Suprapubic skin (tissue), 4 donors: ENCODE data around the gene CXCL12. TPM values are rescaled to one million over a fixed set of nuclear protein-coding genes. Genes with fewer than 3 reads are reported as not detected.
A peak's percentile ranks its signal among the peaks of the same experiment; 100 is the strongest.

ENCODE experiments used
- DNase-seq, 2 donors: peaks; one replicate each; pipeline ENCODE4 v3.0.0-alpha.2; 2019; ENCODE audit warnings: low spot score in 2 of 2
- H3K27ac ChIP-seq: fragments of 200-600 bp; sonication (generic); one replicate; pipeline ENCODE4 v1.5.1; 2019
- H3K27me3 ChIP-seq: fragments of 200-600 bp; sonication (generic); one replicate; pipeline ENCODE4 v1.5.1; 2019
- H3K36me3 ChIP-seq: fragments of 200-600 bp; sonication (generic); one replicate; pipeline ENCODE4 v1.5.1; 2019
- H3K4me1 ChIP-seq: fragments of 200-600 bp; sonication (generic); one replicate; pipeline ENCODE4 v1.5.1; 2019
- H3K4me3 ChIP-seq: fragments of 200-600 bp; sonication (generic); one replicate; pipeline ENCODE4 v1.5.1; 2019; ENCODE audit warnings: mild to moderate bottlenecking
- H3K9me3 ChIP-seq: fragments of 200-600 bp; sonication (generic); one replicate; pipeline ENCODE4 v1.5.1; 2019
- EP300 ChIP-seq: sonication (generic); formaldehyde crosslinking; IDR thresholded peaks from one replicate; pipeline ENCODE4 v1.6.1; 2017; ENCODE audit warnings: antibody characterized with exemption
- POLR2A ChIP-seq, 2 donors: fragments of 450-650 bp; IDR thresholded peaks; one replicate each; pipeline ENCODE4 v1.6.1; 2017; ENCODE audit warnings: antibody characterized with exemption in 2 of 2, mild to moderate bottlenecking in 2 of 2, moderate library complexity in 2 of 2
- POLR2AphosphoS5 ChIP-seq, 3 donors: sonication (generic); formaldehyde crosslinking; IDR thresholded peaks; one replicate each; pipeline ENCODE4 v1.6.1; 2017; ENCODE audit warnings: antibody characterized with exemption in 3 of 3
- WGBS: methylation state at CpG from one replicate; pipeline ENCODE4 v1.1.5; 2018; 5-methylcytosine and 5-hydroxymethylcytosine counted together
- total RNA-seq, 4 donors: library from RNA; depleted of rRNA; stranded (reverse); fragments of >200 nt; gene quantifications; one replicate each; pipeline ENCODE4 v1.1.0, GENCODE V29; 2016
- TF ChIP-seq, protein P1 (sequence below), 2 donors: fragments of 200-600 bp in 1 of 2; fragments of 450-650 bp in 1 of 2; sonication (generic) in 1 of 2; IDR thresholded peaks; one replicate each; pipeline ENCODE4 v1.5.1; 2016 to 2019; ENCODE audit warnings: antibody characterized with exemption in 2 of 2, mild to moderate bottlenecking in 1 of 2, moderate library complexity in 1 of 2

CXCL12 gene
- total RNA-seq, 4 donors from 2014 or later: 13.9 to 44.7 (median 27.6) TPM

DNA sequence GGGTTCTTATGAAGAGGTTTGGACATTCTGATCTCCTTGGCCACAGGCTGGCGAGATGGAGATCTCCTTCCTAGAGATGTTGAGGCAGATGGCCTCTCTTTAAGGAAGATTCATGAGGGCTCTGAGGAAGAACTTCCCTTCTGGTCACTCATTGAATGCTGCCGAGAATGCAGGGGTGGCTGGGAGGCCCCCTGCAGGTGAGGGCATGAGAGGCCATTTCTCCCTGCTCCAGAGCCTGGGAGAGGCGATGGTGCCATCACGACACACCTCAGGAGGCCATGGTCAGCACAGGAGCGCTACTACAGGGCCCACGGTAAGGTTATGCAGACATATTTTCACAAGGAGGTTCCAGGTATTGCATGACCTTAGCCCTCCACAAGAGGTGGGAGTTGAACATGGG is 40.2 kb downstream of the CXCL12 start:
- H3K27ac ChIP-seq: no peak overlapping the region
- WGBS: 73% methylated on average over 6 of the region's 6 CpGs
- no peaks in the 10 kb centered on the region for H3K9me3 ChIP-seq
- H3K36me3 ChIP-seq: peaks cover 3% of the 10 kb centered on the region
- H3K4me1 ChIP-seq: no peaks in the 10 kb centered on the region
- DNase-seq: peak in 1 of 2 donors; percentile 49
- no peaks in the 10 kb centered on the region for H3K27me3 ChIP-seq
- H3K4me3 ChIP-seq: no peak overlapping the region
- TF ChIP-seq POLR2A (IDR thresholded peaks at IDR 0.05): no peak
- TF ChIP-seq, protein P1, sequence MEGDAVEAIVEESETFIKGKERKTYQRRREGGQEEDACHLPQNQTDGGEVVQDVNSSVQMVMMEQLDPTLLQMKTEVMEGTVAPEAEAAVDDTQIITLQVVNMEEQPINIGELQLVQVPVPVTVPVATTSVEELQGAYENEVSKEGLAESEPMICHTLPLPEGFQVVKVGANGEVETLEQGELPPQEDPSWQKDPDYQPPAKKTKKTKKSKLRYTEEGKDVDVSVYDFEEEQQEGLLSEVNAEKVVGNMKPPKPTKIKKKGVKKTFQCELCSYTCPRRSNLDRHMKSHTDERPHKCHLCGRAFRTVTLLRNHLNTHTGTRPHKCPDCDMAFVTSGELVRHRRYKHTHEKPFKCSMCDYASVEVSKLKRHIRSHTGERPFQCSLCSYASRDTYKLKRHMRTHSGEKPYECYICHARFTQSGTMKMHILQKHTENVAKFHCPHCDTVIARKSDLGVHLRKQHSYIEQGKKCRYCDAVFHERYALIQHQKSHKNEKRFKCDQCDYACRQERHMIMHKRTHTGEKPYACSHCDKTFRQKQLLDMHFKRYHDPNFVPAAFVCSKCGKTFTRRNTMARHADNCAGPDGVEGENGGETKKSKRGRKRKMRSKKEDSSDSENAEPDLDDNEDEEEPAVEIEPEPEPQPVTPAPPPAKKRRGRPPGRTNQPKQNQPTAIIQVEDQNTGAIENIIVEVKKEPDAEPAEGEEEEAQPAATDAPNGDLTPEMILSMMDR (IDR thresholded peaks at IDR 0.05): no peak
- TF ChIP-seq EP300: no peak
- TF ChIP-seq POLR2AphosphoS5 (IDR thresholded peaks at IDR 0.05): no peak

DNA sequence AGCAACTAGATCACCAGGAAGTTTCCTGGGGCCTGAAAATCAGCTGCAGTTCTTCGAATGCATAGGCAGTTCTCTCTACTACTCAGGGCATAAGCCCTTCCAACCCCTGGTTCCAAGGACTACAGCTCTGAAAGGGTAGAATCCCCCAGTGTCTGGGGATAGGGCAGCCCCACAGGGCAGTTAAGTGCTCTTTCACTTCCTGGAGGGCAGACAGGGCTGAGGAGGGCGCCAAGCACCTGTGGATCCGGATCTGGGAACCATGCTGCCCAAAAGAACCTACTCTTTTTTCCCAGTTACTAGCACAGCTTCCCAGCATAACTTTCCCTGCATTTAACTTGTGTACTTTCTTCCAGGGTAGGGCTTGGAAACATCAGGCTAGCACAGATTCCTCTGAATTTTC is 41.1 kb downstream of the CXCL12 start:
- TF ChIP-seq EP300: no peak
- TF ChIP-seq POLR2A (IDR thresholded peaks at IDR 0.05): no peak
- TF ChIP-seq POLR2AphosphoS5 (IDR thresholded peaks at IDR 0.05): no peak
- TF ChIP-seq, protein P1 (IDR thresholded peaks at IDR 0.05): no peak
- Histone ChIP-seq H3K9me3 (no peaks in the 10 kb centered on the region), H3K36me3 (peaks cover 3% of the 10 kb centered on the region), H3K4me3 (no peak overlapping the region), H3K27me3 (no peaks in the 10 kb centered on the region), H3K27ac (no peak overlapping the region), H3K4me1 (no peaks in the 10 kb centered on the region)
- DNase-seq: peak in 1 of 2 donors; percentile 47
- WGBS: 70% methylated on average over 3 of the region's 3 CpGs

DNA sequence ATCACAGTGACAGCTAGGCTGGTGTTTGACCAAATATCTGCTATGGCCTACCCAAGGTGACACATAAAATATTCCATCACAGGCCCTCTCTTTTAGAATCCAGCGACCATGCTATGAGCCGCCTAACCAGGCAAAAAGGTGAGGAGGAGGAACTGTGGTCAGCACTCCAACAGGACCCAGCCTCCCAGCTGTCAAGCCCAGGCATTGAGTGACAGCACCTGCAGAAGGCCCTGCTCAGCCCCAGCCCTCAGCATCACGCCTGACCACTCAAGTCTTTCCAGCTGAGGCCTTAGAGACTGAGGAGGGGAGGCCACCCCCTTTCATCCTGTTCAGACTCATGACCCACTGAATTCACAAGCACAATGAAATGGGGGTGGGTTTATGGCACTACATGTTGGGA is 43.0 kb downstream of the CXCL12 start:
- no peak for TF ChIP-seq POLR2A (IDR thresholded peaks at IDR 0.05)
- no peak for TF ChIP-seq POLR2AphosphoS5 (IDR thresholded peaks at IDR 0.05)
- Histone ChIP-seq H3K27ac (no peak overlapping the region), H3K4me3 (no peak overlapping the region), H3K27me3 (no peaks in the 10 kb centered on the region), H3K4me1 (no peaks in the 10 kb centered on the region), H3K36me3 (no peaks in the 10 kb centered on the region), H3K9me3 (no peaks in the 10 kb centered on the region)
- WGBS: 92% methylated on average over 3 of the region's 3 CpGs
- peak in 1 of 2 donors; percentile 21 for DNase-seq

DNA sequence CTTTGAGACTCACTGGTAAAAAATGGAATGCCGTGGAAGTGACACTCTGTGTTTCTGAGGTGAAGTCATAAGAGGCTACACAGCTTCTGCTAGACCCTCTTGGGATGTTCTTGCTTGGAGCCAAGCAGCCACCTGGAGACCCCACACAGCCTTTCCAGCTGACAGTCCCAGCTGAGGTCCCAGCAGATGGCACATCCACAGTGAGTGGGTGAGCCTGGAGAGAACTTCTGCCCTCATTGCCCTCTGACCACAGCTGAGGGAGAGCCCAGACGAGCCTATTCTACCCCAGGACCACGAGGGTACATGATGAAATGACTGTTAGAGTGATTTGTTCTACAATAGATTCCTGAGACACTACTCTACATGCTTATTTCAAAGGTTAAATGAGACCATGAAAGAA is 44.3 kb downstream of the CXCL12 start:
- no peak overlapping the region for H3K4me3 ChIP-seq
- 61% methylated on average over 3 of the region's 3 CpGs for WGBS
- no peak overlapping the region for H3K27ac ChIP-seq

DNA sequence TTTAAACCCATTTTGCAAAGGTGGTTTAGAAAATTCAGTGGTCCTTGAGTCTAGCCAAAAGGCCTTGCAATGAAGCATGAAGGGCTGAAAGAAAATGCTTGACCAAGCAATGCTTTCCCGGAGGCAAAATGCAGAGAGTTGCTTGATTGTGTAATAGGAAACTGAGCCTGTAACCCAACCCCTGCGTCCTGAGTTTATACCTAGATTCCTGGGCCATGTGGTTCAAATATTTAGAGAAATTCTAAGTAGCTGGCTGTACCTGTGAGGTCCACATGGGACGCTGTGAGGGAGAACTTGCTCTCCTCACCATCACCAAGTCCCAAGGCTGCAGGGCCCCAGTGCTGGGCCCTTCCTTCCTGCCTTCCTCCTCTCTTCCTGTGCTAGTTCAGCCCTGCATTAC is 45.7 kb downstream of the CXCL12 start:
- H3K4me3 ChIP-seq: no peak overlapping the region
- no peaks in the 10 kb centered on the region for H3K9me3 ChIP-seq
- H3K36me3 ChIP-seq: no peaks in the 10 kb centered on the region
- H3K27me3 ChIP-seq: no peaks in the 10 kb centered on the region
- WGBS: 64% methylated on average over 3 of the region's 3 CpGs
- H3K4me1 ChIP-seq: no peaks in the 10 kb centered on the region
- TF ChIP-seq POLR2A (IDR thresholded peaks at IDR 0.05) (no peak), POLR2AphosphoS5 (IDR thresholded peaks at IDR 0.05) (no peak), EP300 (no peak)
- TF ChIP-seq, protein P1 (IDR thresholded peaks at IDR 0.05): no peak
- peak in 1 of 2 donors; percentile 35 for DNase-seq
- H3K27ac ChIP-seq: no peak overlapping the region

More for the DNA sequence above, 44.3 kb downstream of the CXCL12 start:
- no peaks in the 10 kb centered on the region for H3K36me3 ChIP-seq
- TF ChIP-seq POLR2AphosphoS5 (IDR thresholded peaks at IDR 0.05) (no peak), POLR2A (IDR thresholded peaks at IDR 0.05) (no peak), EP300 (no peak)
- TF ChIP-seq, protein P1 (IDR thresholded peaks at IDR 0.05): no peak
- no peaks in the 10 kb centered on the region for H3K27me3 ChIP-seq
- no peaks in the 10 kb centered on the region for H3K9me3 ChIP-seq
- no peaks in the 10 kb centered on the region for H3K4me1 ChIP-seq
- DNase-seq: no peak

DNA sequence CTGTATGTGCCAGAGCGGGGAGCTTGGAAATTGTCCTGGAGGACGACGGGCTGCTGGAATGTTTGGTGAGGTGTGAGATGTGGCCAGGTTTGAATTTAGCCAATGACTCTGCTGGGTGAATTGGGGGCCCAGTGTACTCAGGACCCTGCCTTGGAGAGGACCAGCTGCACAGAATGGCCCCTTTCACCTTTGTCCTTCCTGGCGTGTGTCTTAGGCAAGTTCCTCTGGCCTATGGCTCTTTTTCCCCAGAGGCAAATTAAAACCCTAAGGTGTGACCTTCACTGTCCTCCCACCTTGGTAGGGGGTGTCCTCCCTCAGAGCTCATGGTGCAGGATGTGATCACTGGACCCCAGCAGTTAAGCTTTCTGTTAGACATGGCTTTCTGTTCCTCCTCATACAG is 47.8 kb downstream of the CXCL12 start:
- Histone ChIP-seq H3K27ac (no peak overlapping the region), H3K4me1 (no peaks in the 10 kb centered on the region), H3K9me3 (no peaks in the 10 kb centered on the region), H3K27me3 (no peaks in the 10 kb centered on the region), H3K4me3 (no peak overlapping the region), H3K36me3 (no peaks in the 10 kb centered on the region)
- TF ChIP-seq POLR2A (IDR thresholded peaks at IDR 0.05) (no peak), POLR2AphosphoS5 (IDR thresholded peaks at IDR 0.05) (no peak), EP300 (no peak)
- TF ChIP-seq, protein P1 (IDR thresholded peaks at IDR 0.05): no peak
- DNase-seq: peak in 1 of 2 donors; percentile 55
- WGBS: 94% methylated on average over 4 of the region's 4 CpGs
